Measurements from ENCODE around the gene CCAR1.
"Not testable (repeated sequence)": the region's sequence is repeated elsewhere in the genome, so short reads cannot be mapped to it uniquely, and the experiment has no call there.

CCAR1 gene

GRCh38 chr10:68720793-68721672 lies at the start of gene CCAR1:
Gene CCAR1 (plus strand): TSS chr10:68721239. CDS start chr10:68722505, 1,266 bp downstream.
- peak; percentile 97 for DNase-seq (ENCODE audit: low spot score)

GRCh38 chr10:68684413-68684812 lies 36.6 kb upstream of the CCAR1 start:
- no peak for DNase-seq (ENCODE audit: low spot score)

- no peak for DNase-seq (ENCODE audit: low spot score)
Observed at GRCh38 chr10:68696018-68696417, 25.0 kb upstream of the CCAR1 start.

GRCh38 chr10:68697106-68697505 lies 23.9 kb upstream of the CCAR1 start:
- DNase-seq (ENCODE audit: low spot score) = no peak

- no peak for DNase-seq (ENCODE audit: low spot score)
Observed at GRCh38 chr10:68700197-68700596, 20.8 kb upstream of the CCAR1 start.

- DNase-seq (ENCODE audit: low spot score) = no peak
Observed at GRCh38 chr10:68705548-68705947, 15.5 kb upstream of the CCAR1 start.

GRCh38 chr10:68708987-68709386 lies 12.1 kb upstream of the CCAR1 start:
- not testable (repeated sequence) for DNase-seq (ENCODE audit: low spot score)

GRCh38 chr10:68713065-68713464 lies 8.0 kb upstream of the CCAR1 start:
- DNase-seq (ENCODE audit: low spot score) = not testable (repeated sequence)

- no peak for DNase-seq (ENCODE audit: low spot score)
Observed at GRCh38 chr10:68717435-68717834, 3.6 kb upstream of the CCAR1 start.

GRCh38 chr10:68721673-68722335 lies 765 bp downstream of the CCAR1 start:
- peak; percentile 37 for DNase-seq (ENCODE audit: low spot score)

- DNase-seq (ENCODE audit: low spot score) = no peak
Observed at GRCh38 chr10:68725016-68725415, 4.0 kb downstream of the CCAR1 start.

GRCh38 chr10:68727146-68727545 lies 6.1 kb downstream of the CCAR1 start:
- no peak for DNase-seq (ENCODE audit: low spot score)

GRCh38 chr10:68732651-68733050 lies 11.6 kb downstream of the CCAR1 start:
- DNase-seq (ENCODE audit: low spot score) = no peak

- DNase-seq (ENCODE audit: low spot score) = no peak
Observed at GRCh38 chr10:68734349-68734748, 13.3 kb downstream of the CCAR1 start.

- DNase-seq (ENCODE audit: low spot score) = no peak
Observed at GRCh38 chr10:68735119-68735518, 14.1 kb downstream of the CCAR1 start.

- DNase-seq (ENCODE audit: low spot score) = not testable (repeated sequence)
Observed at GRCh38 chr10:68735739-68736138, 14.7 kb downstream of the CCAR1 start.

GRCh38 chr10:68740676-68741075 lies 19.6 kb downstream of the CCAR1 start:
- not testable (repeated sequence) for DNase-seq (ENCODE audit: low spot score)

GRCh38 chr10:68742397-68742796 lies 21.4 kb downstream of the CCAR1 start:
- DNase-seq (ENCODE audit: low spot score) = no peak

- no peak for DNase-seq (ENCODE audit: low spot score)
Observed at GRCh38 chr10:68752711-68753350, 31.8 kb downstream of the CCAR1 start.

GRCh38 chr10:68756246-68756645 lies 35.2 kb downstream of the CCAR1 start:
- DNase-seq (ENCODE audit: low spot score) = no peak

GRCh38 chr10:68756766-68757165 lies 35.7 kb downstream of the CCAR1 start:
- no peak for DNase-seq (ENCODE audit: low spot score)

- no peak for DNase-seq (ENCODE audit: low spot score)
Observed at GRCh38 chr10:68759223-68759863, 38.3 kb downstream of the CCAR1 start.
